Putamen (tissue), 1 donor: Measurements from ENCODE around the gene NCLN.
"Not testable (repeated sequence)": the region's sequence is repeated elsewhere in the genome, so short reads cannot be mapped to it uniquely, and the experiment has no call there.

Experiments used
- DNase-seq: peaks from one replicate; pipeline ENCODE4 v3.0.0-alpha.2; 2016; ENCODE audit warnings: low spot score

Gene NCLN

DNA sequence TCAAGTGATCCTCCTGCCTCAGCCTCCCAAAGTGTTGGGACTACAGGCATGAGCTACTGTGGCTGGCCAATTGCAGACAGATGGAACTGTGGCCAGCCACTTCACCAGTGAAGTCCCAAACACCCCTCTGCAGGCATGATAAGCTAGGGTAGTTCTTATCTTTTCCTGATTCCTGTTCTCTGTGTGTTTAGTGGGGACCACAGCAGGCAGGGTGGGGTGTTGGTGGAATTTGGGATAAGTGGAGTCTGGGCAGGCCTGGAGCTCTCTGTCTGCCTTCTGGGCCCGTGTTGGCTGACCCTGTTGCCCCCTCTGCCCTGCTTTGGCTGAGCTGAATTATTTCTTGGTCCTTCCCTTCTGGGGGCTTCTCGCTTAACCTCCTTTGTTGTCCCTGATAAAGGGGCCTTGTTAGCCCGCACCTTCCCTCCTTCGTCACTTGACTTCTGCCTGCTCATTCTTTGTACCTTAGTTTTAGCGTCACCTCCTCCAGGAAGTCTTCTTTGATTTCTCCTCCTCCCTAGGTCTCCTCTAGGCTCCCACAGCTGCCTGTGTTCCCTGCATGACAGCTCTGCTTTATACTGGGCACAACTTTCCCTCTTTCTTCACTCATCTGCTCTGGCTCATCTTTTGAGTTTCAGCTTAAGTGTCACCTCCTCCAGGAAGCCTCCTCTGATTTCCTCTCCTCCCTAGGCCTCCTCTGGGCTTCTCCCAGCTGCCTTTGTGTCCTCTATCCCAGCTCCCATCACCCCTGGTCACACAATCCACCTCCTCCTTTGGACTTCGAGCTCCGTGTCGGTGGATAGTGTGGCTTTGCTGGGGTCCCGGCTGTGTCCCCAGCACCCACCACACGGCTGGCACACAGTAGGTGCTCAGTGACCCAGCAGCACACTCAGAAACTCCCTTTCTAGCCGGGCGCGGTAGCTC is 1.7 kb upstream of the NCLN start:
- no peak for DNase-seq

GRCh38 chr19:3184847-3185460 is 776 bp upstream of the NCLN start:
- no peak for DNase-seq

DNA sequence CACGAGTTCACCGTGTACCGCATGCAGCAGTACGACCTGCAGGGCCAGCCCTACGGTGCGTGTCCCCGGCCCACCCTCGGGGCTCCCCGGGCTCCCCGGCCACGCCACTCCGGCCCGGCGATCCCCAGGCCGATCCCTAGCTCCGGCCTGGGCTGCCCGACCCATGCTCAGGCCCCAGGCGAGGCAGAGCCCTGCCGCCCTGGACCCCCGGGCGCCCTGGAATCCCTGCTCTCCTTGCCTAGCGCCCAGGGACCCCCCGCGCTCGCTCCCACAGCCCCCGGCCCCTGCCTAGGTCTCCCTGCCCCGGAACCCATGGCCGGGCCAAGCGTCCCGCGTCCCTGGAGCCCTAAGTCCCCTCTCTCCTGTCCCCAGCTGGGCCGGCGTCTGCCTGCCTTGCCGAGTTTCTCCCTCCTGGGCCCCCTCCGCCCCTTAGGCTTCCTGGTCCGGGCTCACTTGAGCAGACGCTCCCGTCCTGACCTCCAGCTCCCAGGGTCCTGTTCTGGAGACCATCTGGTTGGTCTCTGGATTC is 494 bp downstream of the NCLN start:
- DNase-seq: no peak

- no peak for DNase-seq
These were observed 1.3 kb downstream of the NCLN start for GRCh38 chr19:3186891-3187661.

DNA sequence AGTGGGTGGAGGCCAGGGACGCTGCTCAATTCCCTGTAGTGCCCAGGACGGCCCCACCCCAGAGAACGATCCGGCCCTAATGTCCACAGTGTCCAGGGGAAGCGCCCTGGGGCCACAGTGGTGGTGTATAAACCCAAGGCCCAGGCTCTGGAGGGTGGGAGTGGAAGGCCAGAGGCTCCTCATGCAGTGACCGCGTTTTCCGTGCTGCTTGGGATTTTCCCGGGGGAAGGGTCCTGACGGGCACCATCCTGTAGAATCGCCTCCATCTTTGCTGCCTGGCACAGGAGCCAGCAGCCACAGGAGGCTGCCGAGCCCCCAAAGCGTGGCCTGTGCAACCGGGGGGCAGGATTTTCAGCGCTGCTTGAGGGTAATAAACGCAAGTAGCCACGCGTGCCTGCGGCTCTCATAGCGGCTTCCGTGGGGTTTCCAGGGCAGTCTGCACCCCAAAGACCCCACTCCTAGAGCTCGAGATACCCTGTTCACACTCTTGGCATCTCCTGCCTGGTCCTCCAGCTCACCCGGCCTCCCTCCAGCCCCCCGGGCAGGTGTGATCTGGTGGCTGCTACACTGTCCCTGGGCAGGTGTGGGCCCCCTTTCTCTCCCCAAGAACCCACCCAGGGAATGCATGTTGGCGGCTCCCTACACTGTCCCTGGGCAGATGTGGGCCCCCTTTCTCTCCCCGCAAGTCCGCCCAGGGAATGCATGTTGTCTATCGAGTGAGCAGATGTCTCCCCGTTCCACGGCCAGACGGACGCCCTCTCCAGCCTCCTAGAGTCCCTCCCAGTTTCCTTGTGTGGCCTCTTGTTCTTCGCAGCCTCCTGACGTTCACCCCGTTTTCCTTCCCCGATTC is 2.2 kb downstream of the NCLN start:
- no peak for DNase-seq

DNA sequence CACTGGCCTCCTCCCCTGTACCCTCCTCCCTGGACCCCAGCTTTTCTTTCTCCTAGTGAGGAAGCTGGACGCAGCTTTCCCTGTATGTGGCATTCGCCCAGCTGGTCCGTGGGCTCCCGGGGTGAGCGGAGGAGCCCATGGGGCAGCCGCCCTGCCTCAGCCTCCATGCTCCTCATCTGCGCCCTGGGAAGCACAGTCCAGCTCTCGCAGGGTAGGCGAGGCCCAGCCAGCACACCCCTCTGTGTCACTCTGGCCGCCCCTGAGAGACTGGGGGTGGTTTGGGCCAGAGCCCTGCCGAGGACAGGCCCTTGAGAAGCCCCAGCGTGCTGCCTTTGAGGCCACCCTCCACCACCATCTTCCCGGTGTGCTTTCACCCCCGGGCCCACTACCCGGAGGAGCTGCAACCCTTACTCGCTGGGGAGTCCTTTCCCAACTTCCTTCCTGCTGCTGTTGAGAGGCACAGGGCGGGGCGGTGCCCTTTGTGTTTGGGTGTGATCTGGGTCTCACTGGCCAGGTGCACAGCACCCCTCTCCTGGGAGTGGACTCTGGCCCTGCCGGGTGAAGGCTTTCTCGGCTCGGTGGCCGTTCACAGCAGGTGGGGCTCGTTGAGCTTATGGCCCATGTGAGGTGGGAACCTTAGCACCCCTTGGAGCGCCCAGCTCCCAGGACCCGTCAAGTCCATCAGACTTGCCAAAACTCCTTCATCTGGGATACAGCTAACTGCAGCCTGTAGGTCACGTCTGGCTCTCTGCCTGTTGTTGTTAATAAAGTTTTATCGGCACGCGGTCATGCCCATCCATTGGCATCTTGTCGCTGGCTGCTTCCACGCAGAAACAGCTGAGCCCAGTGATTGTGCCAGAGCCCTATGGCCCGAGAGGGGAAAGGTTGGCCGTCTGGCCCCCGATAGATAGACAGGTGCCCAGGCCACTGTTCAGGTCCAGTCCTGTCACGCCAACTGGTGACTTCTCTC is 3.2 kb downstream of the NCLN start:
- no peak for DNase-seq

DNA sequence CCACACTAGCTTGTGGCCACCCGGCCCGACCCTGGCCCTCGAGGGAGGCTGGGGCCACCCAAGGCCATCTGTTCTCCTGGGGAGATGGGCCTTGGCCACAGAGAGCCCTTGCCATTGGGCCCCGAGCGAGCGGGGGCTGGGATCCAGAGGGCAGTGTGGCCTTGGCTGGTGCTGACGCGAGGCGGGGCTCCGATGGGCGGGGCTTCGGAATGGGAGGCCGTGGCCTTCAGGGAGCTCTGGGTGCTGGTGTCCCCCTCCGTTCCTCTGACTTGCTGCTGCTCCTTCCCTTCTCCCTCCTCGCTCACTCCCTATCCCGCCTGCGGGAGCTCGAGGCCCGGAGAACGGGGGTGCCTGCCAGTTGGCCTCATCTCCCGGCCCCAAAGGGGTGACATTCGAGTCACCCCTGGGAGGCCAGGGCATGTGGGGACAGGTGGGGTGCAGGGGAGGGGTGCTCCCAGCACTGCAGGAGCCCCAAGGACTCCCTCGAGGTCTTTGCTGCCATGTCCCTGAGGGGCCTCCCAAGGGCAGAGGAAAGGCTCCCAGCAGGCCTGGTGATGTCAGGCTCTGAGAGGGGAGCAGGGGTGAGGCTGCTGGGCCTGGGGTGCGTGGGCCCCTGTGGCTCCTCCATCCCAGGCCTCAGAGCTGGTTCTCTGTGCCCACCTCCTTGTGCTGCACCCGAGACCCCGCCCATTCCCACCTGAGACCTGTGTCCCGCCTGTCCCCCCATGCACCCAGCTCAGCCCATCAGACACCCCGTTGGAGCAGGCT is 4.2 kb downstream of the NCLN start:
- no peak for DNase-seq

- no peak for DNase-seq
These were observed 4.7 kb downstream of the NCLN start for GRCh38 chr19:3190470-3190770.

GRCh38 chr19:3190921-3191805 is 5.4 kb downstream of the NCLN start:
- DNase-seq: no peak

- DNase-seq: not testable (repeated sequence)
These were observed 6.0 kb downstream of the NCLN start for GRCh38 chr19:3191806-3192104.

GRCh38 chr19:3192228-3192635 is 6.5 kb downstream of the NCLN start:
- no peak for DNase-seq

DNA sequence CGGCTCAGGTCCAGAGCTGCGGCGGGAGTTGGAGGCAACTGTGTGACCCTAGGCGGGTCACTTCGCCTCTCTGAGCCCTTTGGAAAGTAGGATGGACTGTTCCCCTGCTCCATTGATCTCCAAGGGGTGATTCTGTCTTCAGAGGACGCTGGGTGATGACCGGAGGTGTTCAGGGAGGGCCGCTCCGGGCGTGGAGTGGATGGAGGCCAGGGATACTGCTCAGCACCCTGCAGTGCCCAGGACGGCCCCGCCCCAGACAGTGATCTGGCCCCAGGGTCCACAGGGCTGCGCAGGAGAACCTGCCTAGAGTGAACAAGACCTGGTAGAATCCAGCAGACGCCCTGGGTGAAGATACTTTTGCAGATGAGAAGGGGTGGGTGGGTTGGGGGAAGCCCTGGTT is 7.0 kb downstream of the NCLN start:
- DNase-seq: no peak

DNA sequence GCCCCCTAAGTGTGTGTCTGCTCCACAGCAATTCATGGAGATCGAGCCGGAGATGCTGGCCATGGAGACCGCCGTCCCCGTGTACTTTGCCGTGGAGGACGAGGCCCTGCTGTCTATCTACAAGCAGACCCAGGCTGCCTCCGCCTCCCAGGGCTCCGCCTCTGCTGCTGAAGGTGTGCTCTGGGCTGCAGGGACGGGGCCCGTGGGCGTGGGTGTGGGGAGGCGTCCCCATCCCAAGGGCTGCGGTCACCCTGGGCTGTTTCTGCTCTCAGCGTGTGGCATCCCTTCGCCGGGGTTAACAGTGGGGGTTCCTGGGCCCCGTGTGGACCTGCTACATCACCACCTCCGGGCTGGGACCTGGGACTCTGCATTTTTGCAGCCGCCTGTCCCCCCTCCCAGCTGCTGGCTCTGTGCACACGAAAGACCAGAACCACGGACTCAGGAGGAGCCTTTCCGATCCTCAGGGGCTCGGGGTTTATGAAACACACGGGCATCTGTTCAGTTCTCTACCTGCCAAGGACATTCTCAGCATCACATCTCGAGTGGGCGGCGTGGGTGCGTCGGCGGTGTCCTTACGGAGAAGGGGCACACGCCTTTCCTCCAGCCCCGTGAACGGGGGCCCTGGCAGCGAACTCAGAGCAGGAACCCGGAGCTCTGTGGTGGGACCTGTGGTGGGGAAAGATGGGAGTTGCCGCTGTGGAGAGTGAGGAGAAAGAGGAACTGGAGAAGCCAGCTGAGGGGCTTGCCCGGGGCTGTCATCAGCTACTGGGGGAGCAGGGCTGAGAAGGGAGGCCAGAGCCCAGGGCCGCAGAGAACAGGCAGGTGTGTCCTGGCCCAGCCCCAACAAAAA is 7.8 kb downstream of the NCLN start:
- no peak for DNase-seq

- no peak for DNase-seq
These were observed 8.7 kb downstream of the NCLN start for GRCh38 chr19:3194106-3195087.

GRCh38 chr19:3196064-3196932 is 10.6 kb downstream of the NCLN start:
- no peak for DNase-seq

DNA sequence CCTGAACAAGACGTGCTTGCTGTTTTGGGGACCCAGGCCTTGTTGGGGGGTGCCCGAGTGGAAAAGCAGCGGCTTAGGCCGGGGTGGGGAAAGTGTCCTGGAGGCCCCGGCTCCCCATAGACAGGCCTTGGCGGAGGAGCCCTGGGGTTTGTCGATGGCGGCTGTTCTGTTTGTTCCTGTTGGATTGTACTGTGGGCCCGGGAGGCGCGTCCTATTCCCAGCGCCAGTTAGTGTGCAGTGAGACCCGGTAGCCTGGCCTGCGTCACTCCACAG is 11.1 kb downstream of the NCLN start:
- no peak for DNase-seq
